NCI-H345 (cell line): ENCODE results near the gene PGM1.

Source experiments
- DNase-seq: peaks from one replicate; lab custom pipeline; 2025; lab: John Stamatoyannopoulos, UW

Gene PGM1

DNA sequence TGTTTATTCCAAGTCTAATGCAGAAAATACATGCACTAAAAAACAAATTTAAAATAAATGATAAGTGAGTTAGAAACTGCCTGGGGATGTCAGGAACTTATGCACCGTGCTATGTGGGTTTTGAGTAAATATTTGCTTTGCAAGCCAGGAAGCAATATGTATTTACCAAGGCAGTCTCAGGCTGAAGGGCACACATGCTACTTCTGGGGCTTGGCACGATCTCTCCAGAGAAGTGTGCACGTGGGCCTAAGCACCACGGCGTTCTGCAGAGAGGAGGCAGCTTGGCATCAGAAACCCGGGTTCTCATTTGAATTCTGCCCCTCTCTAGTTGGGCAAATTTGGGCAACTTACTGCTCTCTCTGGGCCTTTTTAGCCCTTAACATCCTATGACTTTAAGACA lies 108.0 kb downstream of the PGM1 start:
- DNase-seq = peak; percentile 69

DNA sequence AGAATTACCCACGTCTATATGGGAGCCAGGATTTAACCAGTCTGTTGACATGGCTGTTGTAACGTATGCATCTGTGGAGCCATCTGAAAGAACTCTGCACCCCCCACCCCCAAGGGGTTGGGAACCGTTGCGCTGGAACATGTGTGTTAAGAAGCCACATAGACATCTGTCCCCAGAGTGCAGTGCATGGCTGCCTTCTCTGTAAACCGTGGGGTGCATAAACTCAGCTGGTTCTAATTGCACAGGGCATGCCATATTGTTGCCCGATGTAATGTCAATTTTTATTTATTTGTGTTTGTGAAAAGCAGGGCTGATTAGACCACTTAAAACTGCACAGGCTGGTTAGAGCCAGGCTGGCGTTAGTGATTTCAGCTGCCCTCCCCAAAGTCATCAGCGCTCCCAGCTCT lies 110.5 kb downstream of the PGM1 start:
- DNase-seq = peak; percentile 67

DNA sequence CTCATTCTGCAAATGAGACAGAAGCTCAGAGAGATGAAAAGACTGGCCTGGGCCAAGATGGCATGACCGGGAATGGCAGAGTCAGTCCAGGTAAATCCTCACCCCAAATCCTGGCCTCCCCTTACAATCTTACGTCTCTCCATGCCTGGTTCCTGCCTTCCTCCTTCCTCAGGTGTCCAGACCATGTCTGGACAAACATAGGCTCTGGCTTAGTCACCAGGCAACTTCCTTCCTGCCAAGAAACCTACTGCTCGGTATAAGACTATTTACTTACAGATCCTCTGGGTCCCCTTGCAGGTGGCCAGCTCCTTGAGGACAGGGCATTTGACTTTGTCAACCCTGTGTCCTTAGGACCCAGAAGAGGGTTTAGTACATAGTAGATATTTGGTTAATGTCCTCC lies 111.2 kb downstream of the PGM1 start:
- DNase-seq = no peak

DNA sequence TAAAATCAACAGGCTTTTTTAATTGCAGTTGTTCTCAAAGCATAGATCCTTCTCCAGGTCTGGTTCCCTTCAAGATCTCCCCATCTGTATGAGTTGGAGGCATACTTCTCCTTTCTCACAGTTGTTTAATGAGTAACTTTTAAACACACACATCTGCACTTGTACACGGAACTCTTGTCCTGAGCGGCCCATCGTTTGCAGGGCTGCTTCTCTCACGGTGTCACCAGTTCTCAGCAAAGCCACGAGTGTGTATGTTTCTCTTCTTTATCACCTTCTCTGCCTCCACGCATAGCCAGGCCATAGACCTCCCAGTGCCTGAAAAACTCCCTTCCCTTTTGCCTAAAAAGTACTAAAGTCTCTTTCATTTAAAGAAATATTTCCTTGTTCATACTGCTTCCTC lies 111.9 kb downstream of the PGM1 start:
- DNase-seq = no peak

DNA sequence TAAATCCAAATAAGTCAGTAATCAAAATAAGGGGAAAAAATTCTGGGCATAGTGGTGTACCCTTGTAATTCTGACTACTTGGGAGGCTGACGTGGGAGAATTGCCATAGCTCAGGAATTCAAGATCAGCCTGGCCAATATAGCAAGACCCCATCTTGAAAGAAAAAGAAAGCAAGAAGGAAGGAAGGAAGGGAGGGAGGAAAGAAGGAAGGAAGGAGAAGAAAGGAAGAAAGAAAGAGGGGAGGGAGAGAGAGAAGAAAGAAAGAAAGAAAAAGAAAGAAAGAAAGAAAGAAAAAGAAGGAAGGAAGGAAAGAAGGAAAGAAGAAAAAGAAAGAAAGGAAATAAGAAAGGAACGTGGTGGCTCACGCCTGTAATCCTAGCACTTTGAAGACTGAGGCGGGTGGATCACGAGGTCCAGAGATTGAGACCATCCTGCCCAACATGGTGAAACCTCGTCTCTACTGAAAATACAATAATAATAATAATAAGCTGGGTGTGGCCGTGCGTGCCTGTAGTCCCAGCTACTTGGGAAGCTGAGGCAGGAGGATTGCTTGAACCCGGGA lies 116.1 kb downstream of the PGM1 start:
- DNase-seq = no peak
